GM18499 (cell line): ENCODE measurements around the gene OR6K6.

Experiments used
- ATAC-seq: cut with Tn5 transposase; IDR thresholded peaks from one replicate; pipeline ENCODE4 v1.9.1; 2021; ENCODE audit warnings: moderate number of reproducible peaks; ENCODE audit not compliant: insufficient read depth, unreplicated experiment

The OR6K6 gene

DNA sequence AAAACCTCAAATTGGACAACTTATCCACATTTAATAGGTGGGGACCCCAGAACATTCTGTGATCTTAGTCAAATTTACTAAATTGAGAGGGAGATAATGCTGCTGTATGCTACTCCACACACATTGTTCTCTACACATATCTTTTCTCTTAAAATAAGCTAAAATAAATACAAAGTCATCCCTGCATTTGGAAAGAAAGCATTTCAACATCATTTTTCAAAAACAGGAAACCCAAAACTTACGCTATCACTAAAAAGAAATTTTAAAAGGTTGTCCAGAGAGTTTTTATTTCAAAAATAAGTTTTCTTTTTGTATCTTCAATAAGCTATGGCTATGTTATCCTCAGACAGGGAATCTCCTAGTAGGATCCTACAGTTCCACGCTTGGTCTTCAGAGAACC, 46.0 kb downstream of the OR6K6 start:
- no peak for ATAC-seq

DNA sequence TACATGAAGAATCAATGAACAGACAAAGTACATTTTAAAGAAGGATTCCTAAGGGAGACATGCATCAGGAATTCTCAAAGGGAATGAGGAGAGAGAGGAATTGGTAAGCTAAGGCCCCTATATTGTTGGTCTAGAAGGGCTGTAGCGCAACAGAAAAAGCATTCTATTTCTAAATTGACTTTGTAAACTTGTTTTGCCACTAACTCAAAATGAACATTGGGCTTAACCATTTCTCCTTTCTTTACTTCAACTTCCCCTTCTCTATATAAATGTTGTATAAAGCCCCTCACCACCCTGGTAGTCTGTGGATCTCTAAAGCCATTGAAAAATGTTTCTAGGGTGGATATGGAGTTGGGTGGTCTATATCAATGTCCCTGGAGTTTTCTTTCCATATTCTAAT, 46.9 kb downstream of the OR6K6 start:
- no peak for ATAC-seq

DNA sequence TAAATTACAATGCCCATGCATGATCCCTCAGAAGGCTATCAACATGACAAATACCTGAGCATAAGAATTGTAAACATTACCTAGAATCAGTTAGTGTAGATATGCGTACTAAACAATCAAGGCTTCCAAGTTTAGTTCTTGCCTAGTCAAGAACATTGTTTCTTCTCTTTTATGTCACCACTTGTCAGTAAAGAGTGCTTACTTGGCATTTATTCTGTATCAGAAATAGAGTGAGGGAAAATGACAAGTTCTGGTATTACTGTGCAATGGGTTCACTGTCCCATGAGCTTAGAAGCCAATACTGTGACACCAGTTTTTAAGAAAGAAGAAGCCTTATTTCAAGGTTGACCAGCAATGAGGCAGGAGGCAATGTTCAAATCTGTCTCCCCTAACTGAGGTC, 49.2 kb downstream of the OR6K6 start:
- no peak for ATAC-seq
